Heart left ventricle (tissue), 13 donors: ENCODE results near the gene PRKX.

Source experiments
- CTCF ChIP-seq, 12 donors: fragments of 200-600 bp; sonication (generic) in 4 of 12; IDR thresholded peaks; one replicate each; pipeline versions ENCODE4 v1.5.0 to v1.8.0; 2018 to 2022; ENCODE audit warnings: antibody characterized with exemption in 12 of 12, mild to moderate bottlenecking in 5 of 12
- POLR2A ChIP-seq, 2 donors: fragments of 450-650 bp; IDR thresholded peaks; one replicate each; pipeline ENCODE4 v1.6.1; 2017; ENCODE audit warnings: antibody characterized with exemption in 2 of 2, mild to moderate bottlenecking in 2 of 2, moderate library complexity in 2 of 2
- donor health status: ischemic (EF 13 %, LVEDD 7.1; RV severe dilation, severe dysfunction).
- donor health status: DM: no; HTN: yes; CAD: no.
- donor health status: DM: no; HTN: no; CAD: no.
- donor health status: ischemic (EF 25% LVEDD 6.9; RV normal size, moderate dysfunction).
- donor health status: ischemic (EF 25% LVEDD 5.7; RV mildly dilated, moderate dysfunction).
- donor health status: ischemic (EF 35%, LVEDD 5.7; RV mildly dilated, moderate dysfunction).
- donor health status: nonischemic (EF 11% LVEDD 7.7; RV severe dilation, severe dysfunction).
- donor health status: DM: yes; HTN: yes; CAD: no.
- donor health status: PGD.
- donor health status: ischemic (EF 29% LVEDD 5.4; RV normal size, mild dysfunction).
- donor health status: nonischemic (EF 23%, LVEDD 6.1; RV moderate dilation, normal function).

- TF ChIP-seq POLR2A (IDR thresholded peaks at IDR 0.05) (no peak), CTCF (IDR thresholded peaks at IDR 0.05) (no peak)
Measured at GRCh38 chrX:3748052-3748559, 34.7 kb upstream of the PRKX start.
